Measurements from ENCODE around the gene CFAP52. TPM values are rescaled to one million over a fixed set of nuclear protein-coding genes. Genes with fewer than 3 reads are reported as not detected.

Gene CFAP52
- total and polyA plus RNA-seq, 2 of the 13 experiments (the other 11 are each of a cell fraction or from before 2014, with no cell fraction given) = not detected

DNA sequence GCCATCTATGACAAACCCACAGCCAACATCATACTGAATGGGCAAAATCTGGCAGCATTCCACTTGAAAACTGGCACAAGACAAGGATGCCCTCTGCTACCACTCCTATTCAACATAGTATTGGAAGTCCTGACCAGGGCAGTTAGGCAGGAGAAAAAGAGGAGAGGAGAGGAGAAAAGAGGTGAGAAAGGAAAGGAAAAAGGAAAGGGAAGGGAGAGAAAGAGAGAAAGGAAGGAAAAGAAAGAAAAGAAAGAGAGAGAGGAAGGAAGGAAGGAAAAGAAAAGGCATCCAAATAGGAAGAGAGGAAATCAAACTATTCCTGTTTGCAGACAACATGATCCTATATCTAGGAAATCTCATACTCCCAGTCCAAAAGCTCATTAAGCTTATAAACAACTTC, 12.3 kb upstream of the CFAP52 start:
- peaks cover 5% of the 10 kb centered on the region; the same call in 1 of the 2 replicates for H3K4me1 ChIP-seq (ENCODE audit: insufficient read depth, low read length)
- H3K79me2 ChIP-seq (ENCODE audit: insufficient read depth, low read length) = no peaks in the 10 kb centered on the region
- H3K9me3 ChIP-seq (ENCODE audit: low read length) = no peaks in the 10 kb centered on the region
- ChIA-PET POLR2A (no interaction called here), CTCF (ENCODE audit: low intra/inter-chr PET ratio, low total read pairs) (no interaction called here)
- no TSS peak for BruUV-seq (replicated peaks)
- no peak for ATAC-seq
- no peak overlapping the region for H3K4me2 ChIP-seq (ENCODE audit: low read depth, low read length)
- DNase-seq (ENCODE audit: low spot score) = no peak
- H3K27ac ChIP-seq (ENCODE audit: extremely low read length, insufficient read depth, low read length) = no peak overlapping the region
- intact Hi-C loops (cut with micrococcal nuclease; ENCODE audit: unreplicated experiment) (no loop called here), in situ Hi-C loops (cut with HindIII; ENCODE audit: extremely low pct_ligation_motif_present, low pct_unique_long_range_greater_than_20kb) (no loop called here)
- H3K36me3 ChIP-seq (replicated peaks in 1 of 2; ENCODE audit: control insufficient read depth in 1 of 2, insufficient read depth in 2 of 2, low read length in 2 of 2) = peaks cover 1 to 6% of the 10 kb centered on the region in 2 experiments; a peak in 2 of 5 replicates
- H2AFZ ChIP-seq (ENCODE audit: low read length) = no peak overlapping the region
- H3K27me3 ChIP-seq (ENCODE audit: control insufficient read depth in 1 of 2, insufficient read depth in 2 of 2, low read length in 2 of 2) = no peaks in the 10 kb centered on the region
- TF ChIP-seq ZBTB34 (CRISPR knock-in tag; IDR thresholded peaks at IDR 0.05) (no peak), SRY (CRISPR knock-in tag; IDR thresholded peaks at IDR 0.05) (no peak), SNAPC5 (CRISPR knock-in tag; IDR thresholded peaks at IDR 0.05; ENCODE audit: borderline replicate concordance) (no peak), ZMYM4 (CRISPR knock-in tag; IDR thresholded peaks at IDR 0.05) (no peak), ZNF777 (CRISPR knock-in tag; IDR thresholded peaks at IDR 0.05) (no peak), TCF7 (IDR thresholded peaks at IDR 0.05; ENCODE audit: low read depth) (no peak), CENPX (CRISPR knock-in tag; IDR thresholded peaks at IDR 0.05) (no peak), ARHGAP35 (CRISPR knock-in tag; IDR thresholded peaks at IDR 0.05; ENCODE audit: borderline replicate concordance) (no peak), PHF8 (CRISPR knock-in tag; IDR thresholded peaks at IDR 0.05) (no peak), NCOA2 (CRISPR knock-in tag; IDR thresholded peaks at IDR 0.05) (no peak), ZNF788 (CRISPR knock-in tag; IDR thresholded peaks at IDR 0.05; ENCODE audit: borderline replicate concordance) (no peak), ZKSCAN5 (CRISPR knock-in tag; IDR thresholded peaks at IDR 0.05) (no peak), ZBTB33 (CRISPR knock-in tag; IDR thresholded peaks at IDR 0.05) (no peak), ZNF275 (CRISPR knock-in tag; IDR thresholded peaks at IDR 0.05; ENCODE audit: borderline replicate concordance) (no peak), SUZ12 (IDR thresholded peaks at IDR 0.05; ENCODE audit: low read depth, low read length) (no peak), MTA3 (CRISPR knock-in tag; IDR thresholded peaks at IDR 0.05) (no peak), RBAK (CRISPR knock-in tag; IDR thresholded peaks at IDR 0.05) (no peak), ZNF160 (CRISPR knock-in tag; IDR thresholded peaks at IDR 0.05) (no peak)
- TF ChIP-seq, protein P1, sequence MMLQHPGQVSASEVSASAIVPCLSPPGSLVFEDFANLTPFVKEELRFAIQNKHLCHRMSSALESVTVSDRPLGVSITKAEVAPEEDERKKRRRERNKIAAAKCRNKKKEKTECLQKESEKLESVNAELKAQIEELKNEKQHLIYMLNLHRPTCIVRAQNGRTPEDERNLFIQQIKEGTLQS (CRISPR knock-in tag; IDR thresholded peaks at IDR 0.05) = no peak
- no peak overlapping the region for H3K4me3 ChIP-seq (replicated peaks in 1 of 3; ENCODE audit: insufficient read depth in 1 of 3, low read depth in 2 of 3, low read length in 3 of 3)
- no peaks in the 10 kb centered on the region for H4K20me1 ChIP-seq (ENCODE audit: insufficient read depth, low read length)
- FAIRE-seq = no peak
- no peak overlapping the region for H3K9ac ChIP-seq (ENCODE audit: insufficient read depth, low read depth, low read length)
